Erythroblast (primary cell): ENCODE measurements around the gene PDE10A.

ENCODE experiments used
- GATA1 ChIP-seq: IDR thresholded peaks from 2 replicates; pipeline ENCODE4 v1.6.1; 2011; ENCODE audit warnings: low read depth, mild to moderate bottlenecking, control low read depth, low read length, moderate library complexity
- POLR2A ChIP-seq: IDR thresholded peaks from 2 replicates; pipeline ENCODE4 v1.6.1; 2011; ENCODE audit warnings: mild to moderate bottlenecking, low read length

- no peak for TF ChIP-seq POLR2A
- no peak for TF ChIP-seq GATA1
These were observed 156.4 kb downstream of the PDE10A start for GRCh38 chr6:165506657-165507056.
